GM12891 (cell line): Measurements from ENCODE around the gene PARVG.

Experiments
- POLR2A ChIP-seq: IDR thresholded peaks from 2 replicates; pipeline ENCODE4 v1.6.1; 2011; ENCODE audit warnings: low read depth, low read length, control low read depth
- POLR2AphosphoS5 ChIP-seq: IDR thresholded peaks from 2 replicates; pipeline ENCODE4 v1.6.1; 2011; ENCODE audit warnings: low read depth, low read length, control low read depth
- POU2F2 ChIP-seq: IDR thresholded peaks from 2 replicates; pipeline ENCODE4 v1.6.1; 2011; ENCODE audit warnings: low read depth, mild to moderate bottlenecking, control low read depth, low read length, moderate library complexity
- TAF1 ChIP-seq: IDR thresholded peaks from 2 replicates; pipeline ENCODE4 v1.6.1; 2011; ENCODE audit warnings: low read depth, low read length, control low read depth

DNA sequence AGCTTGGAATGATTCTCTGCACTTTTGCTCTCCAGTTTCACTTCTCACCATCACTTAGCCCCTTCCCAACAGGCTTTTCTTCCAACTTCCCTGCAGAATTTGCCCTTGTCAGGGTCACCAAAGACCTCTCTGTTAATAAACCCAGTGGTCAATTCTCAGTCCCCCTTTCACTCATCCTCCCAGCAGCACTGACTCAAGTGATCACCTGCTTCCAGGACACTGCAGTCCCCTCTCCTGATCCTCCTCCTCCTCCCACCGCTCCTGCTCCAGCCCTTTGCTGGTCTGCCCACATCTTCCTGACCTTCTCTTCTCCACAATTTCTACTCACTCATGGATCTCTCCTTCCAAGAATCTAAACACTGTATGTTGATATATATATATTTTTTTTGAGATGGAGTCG lies 74.1 kb downstream of the PARVG start:
- no peak for TF ChIP-seq POLR2A
- TF ChIP-seq POU2F2 = no peak
- no peak for TF ChIP-seq POLR2AphosphoS5
- no peak for TF ChIP-seq TAF1
